ENCODE data around the gene OPCML.

OPCML gene

DNA sequence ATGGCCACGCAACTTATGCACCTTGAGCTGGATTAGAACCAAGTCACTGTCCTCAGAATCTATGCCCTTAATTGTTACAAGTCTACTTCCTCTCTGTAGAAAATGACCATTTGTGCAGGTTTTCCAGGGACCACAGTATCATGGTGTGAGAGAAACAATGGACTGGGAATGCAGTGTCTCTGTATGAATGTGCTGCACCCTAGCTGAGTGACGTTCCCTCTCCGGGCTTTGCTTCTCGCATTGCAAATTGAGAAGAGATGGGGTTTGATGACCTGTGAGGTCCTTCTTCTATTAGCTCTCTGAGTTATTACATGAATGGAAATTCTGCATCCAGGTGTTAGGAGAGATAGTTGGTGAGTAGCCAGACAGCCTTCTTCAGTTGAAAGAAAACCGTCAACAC lies 1109.6 kb downstream of the OPCML start:
- Histone ChIP-seq H3K36me3 (ENCODE audit: control insufficient read depth in 1 of 2, insufficient read depth in 2 of 2, low read length in 2 of 2) (no peaks in the 10 kb centered on the region), H3K4me1 (ENCODE audit: control insufficient read depth in 1 of 2, insufficient read depth in 2 of 2, low read length in 2 of 2) (no peaks in the 10 kb centered on the region), H3K4me3 (ENCODE audit: low read depth in 1 of 2, low read length in 2 of 2) (no peak overlapping the region), H3K9me3 (ENCODE audit: control insufficient read depth in 1 of 2, low read length in 2 of 2) (no peaks in the 10 kb centered on the region), H3K27me3 (ENCODE audit: control insufficient read depth in 1 of 2, insufficient read depth in 2 of 2, low read length in 2 of 2) (no peaks in the 10 kb centered on the region), H3K9ac (ENCODE audit: low read depth in 1 of 2, low read length in 2 of 2) (no peak overlapping the region), H3K27ac (ENCODE audit: low read depth, low read length) (no peak overlapping the region)

GRCh38 chr11:132421555-132421954 lies 1110.7 kb downstream of the OPCML start:
- no peak overlapping the region for H3K9ac ChIP-seq (ENCODE audit: low read depth in 1 of 2, low read length in 2 of 2)
- H3K9me3 ChIP-seq (ENCODE audit: control insufficient read depth in 1 of 2, low read length in 2 of 2), result no peaks in the 10 kb centered on the region
- H3K36me3 ChIP-seq (ENCODE audit: control insufficient read depth in 1 of 2, insufficient read depth in 2 of 2, low read length in 2 of 2), result no peaks in the 10 kb centered on the region
- H3K4me3 ChIP-seq (ENCODE audit: low read depth in 1 of 2, low read length in 2 of 2), result no peak overlapping the region
- H3K27me3 ChIP-seq (ENCODE audit: control insufficient read depth in 1 of 2, insufficient read depth in 2 of 2, low read length in 2 of 2), result no peaks in the 10 kb centered on the region
- no peak overlapping the region for H3K27ac ChIP-seq (ENCODE audit: low read depth, low read length)
- H3K4me1 ChIP-seq (ENCODE audit: control insufficient read depth in 1 of 2, insufficient read depth in 2 of 2, low read length in 2 of 2), result no peaks in the 10 kb centered on the region

GRCh38 chr11:132414451-132414850 lies 1117.8 kb downstream of the OPCML start:
- Histone ChIP-seq H3K27me3 (ENCODE audit: control insufficient read depth in 1 of 2, insufficient read depth in 2 of 2, low read length in 2 of 2) (no peaks in the 10 kb centered on the region), H3K4me3 (ENCODE audit: low read depth in 1 of 2, low read length in 2 of 2) (no peak overlapping the region), H3K9ac (ENCODE audit: low read depth in 1 of 2, low read length in 2 of 2) (no peak overlapping the region), H3K36me3 (ENCODE audit: control insufficient read depth in 1 of 2, insufficient read depth in 2 of 2, low read length in 2 of 2) (no peaks in the 10 kb centered on the region), H3K27ac (ENCODE audit: low read depth, low read length) (no peak overlapping the region), H3K9me3 (ENCODE audit: control insufficient read depth in 1 of 2, low read length in 2 of 2) (no peaks in the 10 kb centered on the region), H3K4me1 (ENCODE audit: control insufficient read depth in 1 of 2, insufficient read depth in 2 of 2, low read length in 2 of 2) (no peaks in the 10 kb centered on the region)

DNA sequence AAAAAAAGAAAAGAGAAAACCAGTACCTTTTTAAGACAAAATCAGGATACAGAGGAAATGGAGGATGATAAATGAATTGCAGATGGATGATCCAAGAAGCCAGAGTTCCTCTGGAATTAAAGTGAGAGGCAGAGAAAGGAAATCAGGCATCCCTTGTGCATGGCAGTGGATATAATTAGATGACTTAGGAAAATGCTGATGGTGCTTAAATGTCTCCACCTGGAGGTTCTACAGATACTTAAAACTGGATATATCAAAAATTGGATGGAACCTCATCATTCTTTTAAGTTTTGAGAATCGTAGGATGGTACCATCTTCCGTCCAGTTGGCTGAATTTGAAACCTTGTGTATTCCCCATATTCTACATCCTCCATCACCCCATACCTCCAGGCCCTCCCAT lies 1121.9 kb downstream of the OPCML start:
- H3K9ac ChIP-seq (ENCODE audit: low read depth in 1 of 2, low read length in 2 of 2), result no peak overlapping the region
- no peak overlapping the region for H3K4me3 ChIP-seq (ENCODE audit: low read depth in 1 of 2, low read length in 2 of 2)
- no peaks in the 10 kb centered on the region for H3K36me3 ChIP-seq (ENCODE audit: control insufficient read depth in 1 of 2, insufficient read depth in 2 of 2, low read length in 2 of 2)
- H3K27ac ChIP-seq (ENCODE audit: low read depth, low read length), result no peak overlapping the region
- no peaks in the 10 kb centered on the region for H3K9me3 ChIP-seq (ENCODE audit: control insufficient read depth in 1 of 2, low read length in 2 of 2)
- no peaks in the 10 kb centered on the region for H3K27me3 ChIP-seq (ENCODE audit: control insufficient read depth in 1 of 2, insufficient read depth in 2 of 2, low read length in 2 of 2)
- H3K4me1 ChIP-seq (ENCODE audit: control insufficient read depth in 1 of 2, insufficient read depth in 2 of 2, low read length in 2 of 2), result no peaks in the 10 kb centered on the region

GRCh38 chr11:132409573-132410355 lies 1122.5 kb downstream of the OPCML start:
- Histone ChIP-seq H3K27ac (ENCODE audit: low read depth, low read length) (no peak overlapping the region), H3K9ac (ENCODE audit: low read depth in 1 of 2, low read length in 2 of 2) (no peak overlapping the region), H3K36me3 (ENCODE audit: control insufficient read depth in 1 of 2, insufficient read depth in 2 of 2, low read length in 2 of 2) (no peaks in the 10 kb centered on the region), H3K9me3 (ENCODE audit: control insufficient read depth in 1 of 2, low read length in 2 of 2) (no peaks in the 10 kb centered on the region), H3K4me1 (ENCODE audit: control insufficient read depth in 1 of 2, insufficient read depth in 2 of 2, low read length in 2 of 2) (no peaks in the 10 kb centered on the region), H3K27me3 (ENCODE audit: control insufficient read depth in 1 of 2, insufficient read depth in 2 of 2, low read length in 2 of 2) (no peaks in the 10 kb centered on the region), H3K4me3 (ENCODE audit: low read depth in 1 of 2, low read length in 2 of 2) (no peak overlapping the region)

GRCh38 chr11:132408877-132409276 lies 1123.4 kb downstream of the OPCML start:
- H3K4me1 ChIP-seq (ENCODE audit: control insufficient read depth in 1 of 2, insufficient read depth in 2 of 2, low read length in 2 of 2), result no peaks in the 10 kb centered on the region
- H3K9ac ChIP-seq (ENCODE audit: low read depth in 1 of 2, low read length in 2 of 2), result no peak overlapping the region
- no peak overlapping the region for H3K27ac ChIP-seq (ENCODE audit: low read depth, low read length)

DNA sequence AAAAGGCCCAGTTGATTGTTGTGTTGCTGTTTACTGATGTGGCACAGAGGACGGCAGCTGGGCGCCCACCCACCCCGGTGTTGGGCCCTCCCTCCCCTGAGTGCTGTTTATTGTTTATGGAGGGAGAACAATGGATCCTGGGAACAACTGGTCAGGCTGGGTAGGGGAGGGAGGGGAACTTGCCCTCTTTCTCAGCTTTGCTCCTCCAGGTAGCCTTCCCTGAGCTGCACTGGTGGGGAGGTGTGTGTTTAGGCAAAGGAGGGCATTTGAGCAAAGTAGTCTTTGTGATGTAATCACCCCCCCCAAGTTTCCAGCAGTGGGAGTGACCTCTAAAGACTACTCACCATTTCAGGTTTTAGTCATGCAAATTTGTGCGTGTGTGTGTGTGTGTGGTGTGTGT lies 1126.6 kb downstream of the OPCML start:
- Histone ChIP-seq H3K9me3 (ENCODE audit: control insufficient read depth in 1 of 2, low read length in 2 of 2) (no peaks in the 10 kb centered on the region), H3K4me3 (ENCODE audit: low read depth in 1 of 2, low read length in 2 of 2) (no peak overlapping the region), H3K4me1 (ENCODE audit: control insufficient read depth in 1 of 2, insufficient read depth in 2 of 2, low read length in 2 of 2) (no peaks in the 10 kb centered on the region), H3K9ac (ENCODE audit: low read depth in 1 of 2, low read length in 2 of 2) (no peak overlapping the region), H3K27ac (ENCODE audit: low read depth, low read length) (no peak overlapping the region), H3K36me3 (ENCODE audit: control insufficient read depth in 1 of 2, insufficient read depth in 2 of 2, low read length in 2 of 2) (no peaks in the 10 kb centered on the region), H3K27me3 (ENCODE audit: control insufficient read depth in 1 of 2, insufficient read depth in 2 of 2, low read length in 2 of 2) (no peaks in the 10 kb centered on the region)

More at GRCh38 chr11:132408877-132409276, 1123.4 kb downstream of the OPCML start:
- no peak overlapping the region for H3K4me3 ChIP-seq (ENCODE audit: low read depth in 1 of 2, low read length in 2 of 2)
- no peaks in the 10 kb centered on the region for H3K27me3 ChIP-seq (ENCODE audit: control insufficient read depth in 1 of 2, insufficient read depth in 2 of 2, low read length in 2 of 2)
- H3K9me3 ChIP-seq (ENCODE audit: control insufficient read depth in 1 of 2, low read length in 2 of 2), result no peaks in the 10 kb centered on the region
- H3K36me3 ChIP-seq (ENCODE audit: control insufficient read depth in 1 of 2, insufficient read depth in 2 of 2, low read length in 2 of 2), result no peaks in the 10 kb centered on the region

GRCh38 chr11:132402071-132402684 lies 1130.1 kb downstream of the OPCML start:
- H3K9me3 ChIP-seq (ENCODE audit: control insufficient read depth in 1 of 2, low read length in 2 of 2), result no peaks in the 10 kb centered on the region
- no peaks in the 10 kb centered on the region for H3K4me1 ChIP-seq (ENCODE audit: control insufficient read depth in 1 of 2, insufficient read depth in 2 of 2, low read length in 2 of 2)
- peaks cover 0 to 2% of the 10 kb centered on the region in 2 donors for H3K27me3 ChIP-seq (ENCODE audit: control insufficient read depth in 1 of 2, insufficient read depth in 2 of 2, low read length in 2 of 2)
- H3K4me3 ChIP-seq (ENCODE audit: low read depth in 1 of 2, low read length in 2 of 2), result no peak overlapping the region
- no peak overlapping the region for H3K9ac ChIP-seq (ENCODE audit: low read depth in 1 of 2, low read length in 2 of 2)
- no peaks in the 10 kb centered on the region for H3K36me3 ChIP-seq (ENCODE audit: control insufficient read depth in 1 of 2, insufficient read depth in 2 of 2, low read length in 2 of 2)
- H3K27ac ChIP-seq (ENCODE audit: low read depth, low read length), result no peak overlapping the region

DNA sequence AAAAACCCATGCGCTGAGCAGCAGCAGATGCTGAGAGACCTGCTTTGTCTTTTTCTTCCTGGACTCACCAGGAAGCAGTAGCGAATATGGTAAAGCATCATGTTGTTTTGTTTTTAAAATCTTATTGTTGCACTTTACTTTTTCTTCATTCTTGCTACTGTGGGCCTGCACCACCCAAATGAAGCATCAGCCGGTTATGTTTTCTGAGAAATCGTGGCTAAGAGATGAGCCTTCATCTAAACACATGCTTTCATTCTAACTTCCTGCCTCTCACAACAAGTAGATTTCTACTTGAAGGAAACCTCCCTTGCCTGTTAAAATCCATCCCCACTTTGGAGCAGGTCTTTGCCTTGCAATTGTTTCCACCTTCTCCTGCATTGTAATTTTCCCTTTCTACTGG lies 1136.0 kb downstream of the OPCML start:
- no peak overlapping the region for H3K27ac ChIP-seq (ENCODE audit: low read depth, low read length)

DNA sequence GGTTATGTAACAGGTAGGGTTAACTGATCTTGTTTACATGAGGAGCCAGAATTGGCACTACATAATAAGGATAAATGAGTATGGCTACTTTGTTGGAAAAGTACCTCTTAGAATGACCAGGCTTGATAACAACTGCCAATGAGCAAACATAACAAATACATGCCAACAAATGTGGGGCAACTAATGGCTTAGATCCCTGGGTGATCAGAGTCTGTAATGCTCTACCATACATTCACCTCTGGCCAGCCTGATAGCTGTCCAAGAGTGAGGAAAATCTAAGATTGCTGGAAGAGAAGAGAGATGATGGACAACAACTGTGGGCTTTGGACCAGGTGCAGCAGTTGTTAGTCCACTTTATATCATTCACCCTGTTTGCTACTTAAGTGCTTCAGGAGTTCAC lies 1136.9 kb downstream of the OPCML start:
- H3K4me3 ChIP-seq (ENCODE audit: low read depth in 1 of 2, low read length in 2 of 2), result no peak overlapping the region
- no peak overlapping the region for H3K9ac ChIP-seq (ENCODE audit: low read depth in 1 of 2, low read length in 2 of 2)
- H3K27ac ChIP-seq (ENCODE audit: low read depth, low read length), result no peak overlapping the region
- peaks cover 0 to 2% of the 10 kb centered on the region in 2 donors for H3K9me3 ChIP-seq (ENCODE audit: control insufficient read depth in 1 of 2, low read length in 2 of 2)
- H3K36me3 ChIP-seq (ENCODE audit: control insufficient read depth in 1 of 2, insufficient read depth in 2 of 2, low read length in 2 of 2), result no peaks in the 10 kb centered on the region
- H3K27me3 ChIP-seq (ENCODE audit: control insufficient read depth in 1 of 2, insufficient read depth in 2 of 2, low read length in 2 of 2), result peaks cover 0 to 2% of the 10 kb centered on the region in 2 donors
- no peaks in the 10 kb centered on the region for H3K4me1 ChIP-seq (ENCODE audit: control insufficient read depth in 1 of 2, insufficient read depth in 2 of 2, low read length in 2 of 2)

More for the DNA sequence above, 1136.0 kb downstream of the OPCML start:
- H3K9ac ChIP-seq (ENCODE audit: low read depth in 1 of 2, low read length in 2 of 2), result no peak overlapping the region
- peaks cover 0 to 2% of the 10 kb centered on the region in 2 donors for H3K27me3 ChIP-seq (ENCODE audit: control insufficient read depth in 1 of 2, insufficient read depth in 2 of 2, low read length in 2 of 2)
- H3K9me3 ChIP-seq (ENCODE audit: control insufficient read depth in 1 of 2, low read length in 2 of 2), result peaks cover 0 to 2% of the 10 kb centered on the region in 2 donors
- H3K4me3 ChIP-seq (ENCODE audit: low read depth in 1 of 2, low read length in 2 of 2), result no peak overlapping the region
- H3K36me3 ChIP-seq (ENCODE audit: control insufficient read depth in 1 of 2, insufficient read depth in 2 of 2, low read length in 2 of 2), result no peaks in the 10 kb centered on the region
- H3K4me1 ChIP-seq (ENCODE audit: control insufficient read depth in 1 of 2, insufficient read depth in 2 of 2, low read length in 2 of 2), result no peaks in the 10 kb centered on the region
